ENCODE results near the gene DRAP1. TPM values are rescaled to one million over a fixed set of nuclear protein-coding genes. Genes with fewer than 3 reads are reported as not detected.

DRAP1 gene
- total RNA-seq, 1 experiment from 2014 or later: 105 TPM

DNA sequence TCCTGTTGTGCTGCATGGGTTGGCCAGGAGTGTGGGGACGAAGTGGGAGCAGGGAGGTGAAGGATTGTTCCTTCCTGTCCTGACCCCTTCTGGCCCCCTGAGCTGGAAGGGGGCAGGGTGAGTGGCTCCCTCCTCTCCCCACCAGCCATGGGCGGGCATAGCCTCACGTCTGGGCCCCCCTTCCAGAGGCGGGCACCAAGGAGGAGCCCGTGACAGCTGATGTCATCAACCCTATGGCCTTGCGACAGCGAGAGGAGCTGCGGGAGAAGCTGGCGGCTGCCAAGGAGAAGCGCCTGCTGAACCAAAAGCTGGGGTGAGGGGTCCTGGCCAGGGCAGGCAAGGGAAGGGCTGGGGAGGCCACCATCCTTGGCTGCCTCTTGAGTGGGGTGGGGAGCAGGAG lies 45.7 kb downstream of the DRAP1 start:
- H3K9me3 Mint-ChIP-seq: no peaks in the 10 kb centered on the region; a peak in 1 of 5 replicates
- TF ChIP-seq, protein P1, sequence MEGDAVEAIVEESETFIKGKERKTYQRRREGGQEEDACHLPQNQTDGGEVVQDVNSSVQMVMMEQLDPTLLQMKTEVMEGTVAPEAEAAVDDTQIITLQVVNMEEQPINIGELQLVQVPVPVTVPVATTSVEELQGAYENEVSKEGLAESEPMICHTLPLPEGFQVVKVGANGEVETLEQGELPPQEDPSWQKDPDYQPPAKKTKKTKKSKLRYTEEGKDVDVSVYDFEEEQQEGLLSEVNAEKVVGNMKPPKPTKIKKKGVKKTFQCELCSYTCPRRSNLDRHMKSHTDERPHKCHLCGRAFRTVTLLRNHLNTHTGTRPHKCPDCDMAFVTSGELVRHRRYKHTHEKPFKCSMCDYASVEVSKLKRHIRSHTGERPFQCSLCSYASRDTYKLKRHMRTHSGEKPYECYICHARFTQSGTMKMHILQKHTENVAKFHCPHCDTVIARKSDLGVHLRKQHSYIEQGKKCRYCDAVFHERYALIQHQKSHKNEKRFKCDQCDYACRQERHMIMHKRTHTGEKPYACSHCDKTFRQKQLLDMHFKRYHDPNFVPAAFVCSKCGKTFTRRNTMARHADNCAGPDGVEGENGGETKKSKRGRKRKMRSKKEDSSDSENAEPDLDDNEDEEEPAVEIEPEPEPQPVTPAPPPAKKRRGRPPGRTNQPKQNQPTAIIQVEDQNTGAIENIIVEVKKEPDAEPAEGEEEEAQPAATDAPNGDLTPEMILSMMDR (conservative IDR thresholded peaks at IDR 0.05): no peak
- WGBS (ENCODE audit: extremely low coverage, insufficient read length, low lambda C conversion rate): no CpG with 5 or more reads among the region's 10 CpGs

More for the DNA sequence above, 45.7 kb downstream of the DRAP1 start:
- Histone ChIP-seq H3K4me2 (ENCODE audit: insufficient read depth, insufficient read length, low read length) (no peak overlapping the region), H3K18ac (ENCODE audit: insufficient read length, low read depth, low read length) (no peak overlapping the region), H3K4ac (ENCODE audit: low read depth, low read length) (no peak overlapping the region), H3K27me3 (ENCODE audit: insufficient read depth, low read length) (no peaks in the 10 kb centered on the region), H3K79me2 (ENCODE audit: insufficient read depth, low read length) (peaks cover 10% of the 10 kb centered on the region; the same call in 1 of the 2 replicates), H2AFZ (ENCODE audit: low read length) (no peak overlapping the region), H4K91ac (ENCODE audit: insufficient read length, low read depth, low read length) (no peak overlapping the region), H2BK120ac (ENCODE audit: low read depth, low read length, poor library complexity, severe bottlenecking) (no peak overlapping the region), H3K23me2 (ENCODE audit: insufficient read length, low read depth, low read length, poor library complexity, severe bottlenecking) (peaks cover 3% of the 10 kb centered on the region), H4K20me1 (ENCODE audit: control insufficient read depth, insufficient read depth, insufficient read length) (no peaks in the 10 kb centered on the region), H2AK5ac (ENCODE audit: insufficient read length, low read length) (no peak overlapping the region), H3K23ac (ENCODE audit: insufficient read length, low read depth, low read length) (no peak overlapping the region), H3K27ac (ENCODE audit: insufficient read length, low read depth, low read length) (no peak overlapping the region), H4K5ac (ENCODE audit: insufficient read length, low read depth, low read length) (no peak overlapping the region), H2BK15ac (ENCODE audit: low read depth, low read length) (no peak overlapping the region), H2BK5ac (ENCODE audit: insufficient read length, low read length) (no peak overlapping the region), H2BK12ac (ENCODE audit: insufficient read length, low read depth, low read length) (no peak overlapping the region), H3K14ac (ENCODE audit: insufficient read depth, low read length) (no peak overlapping the region), H3T11ph (ENCODE audit: low read length) (no peak overlapping the region), H3K4me1 (ENCODE audit: insufficient read depth, low read length) (peaks cover 3% of the 10 kb centered on the region; the same call in 1 of the 2 replicates), H3K9ac (ENCODE audit: extremely low read depth, insufficient read length, low read length) (no peak overlapping the region), H3K79me1 (ENCODE audit: insufficient read depth, low read depth, low read length, poor library complexity, severe bottlenecking) (peaks cover 5% of the 10 kb centered on the region), H3K56ac (ENCODE audit: insufficient read length, low read depth, low read length) (no peak overlapping the region), H4K8ac (replicated peaks; ENCODE audit: insufficient read length, low read depth, low read length) (no peak overlapping the region), H2BK20ac (ENCODE audit: low read depth, low read length, poor library complexity, severe bottlenecking) (no peak overlapping the region), H3K9me3 (ENCODE audit: control insufficient read depth, low read depth, low read length) (no peaks in the 10 kb centered on the region)
- H3K4me1 Mint-ChIP-seq: peaks cover 11 to 12% of the 10 kb centered on the region in 2 experiments
- no peak for DNase-seq
- no peak overlapping the region for H3K4me3 Mint-ChIP-seq
- no peaks in the 10 kb centered on the region for H3K27me3 Mint-ChIP-seq (ENCODE audit: low read depth)
- H3K27ac Mint-ChIP-seq: no peak overlapping the region
- peaks cover 39 to 67% (median 62%) of the 10 kb centered on the region in 3 experiments for H3K36me3 Mint-ChIP-seq (ENCODE audit: insufficient read depth in 1 of 3, low read depth in 3 of 3)

Data from H9 (cell line).